HG03196 (cell line): ENCODE results near the gene OSBPL9.
"Not testable (repeated sequence)": the region's sequence is repeated elsewhere in the genome, so short reads cannot be mapped to it uniquely, and the experiment has no call there.

ENCODE experiments used
- ATAC-seq: cut with Tn5 transposase; IDR thresholded peaks from one replicate; pipeline ENCODE4 v1.9.1; 2021; ENCODE audit not compliant: unreplicated experiment

The OSBPL9 gene

DNA sequence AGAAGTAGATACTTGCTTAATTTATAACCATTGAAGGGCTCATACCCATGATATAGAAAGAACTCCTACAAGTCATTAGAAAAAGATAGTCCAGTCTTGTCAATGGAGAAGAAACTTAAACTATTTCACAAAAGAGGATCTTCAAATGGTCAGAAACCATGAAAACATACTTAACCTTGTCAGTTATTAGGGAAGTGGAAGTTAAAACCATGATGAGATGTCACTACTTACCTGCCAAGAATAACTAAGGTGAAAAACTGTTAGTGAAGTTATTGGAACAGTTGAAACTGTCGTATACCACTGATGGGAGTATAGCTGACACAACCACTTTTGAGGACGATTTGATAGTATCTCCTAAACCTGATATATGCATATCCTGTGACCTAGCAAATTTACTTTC lies 46.8 kb downstream of the OSBPL9 start:
- ATAC-seq: no peak

DNA sequence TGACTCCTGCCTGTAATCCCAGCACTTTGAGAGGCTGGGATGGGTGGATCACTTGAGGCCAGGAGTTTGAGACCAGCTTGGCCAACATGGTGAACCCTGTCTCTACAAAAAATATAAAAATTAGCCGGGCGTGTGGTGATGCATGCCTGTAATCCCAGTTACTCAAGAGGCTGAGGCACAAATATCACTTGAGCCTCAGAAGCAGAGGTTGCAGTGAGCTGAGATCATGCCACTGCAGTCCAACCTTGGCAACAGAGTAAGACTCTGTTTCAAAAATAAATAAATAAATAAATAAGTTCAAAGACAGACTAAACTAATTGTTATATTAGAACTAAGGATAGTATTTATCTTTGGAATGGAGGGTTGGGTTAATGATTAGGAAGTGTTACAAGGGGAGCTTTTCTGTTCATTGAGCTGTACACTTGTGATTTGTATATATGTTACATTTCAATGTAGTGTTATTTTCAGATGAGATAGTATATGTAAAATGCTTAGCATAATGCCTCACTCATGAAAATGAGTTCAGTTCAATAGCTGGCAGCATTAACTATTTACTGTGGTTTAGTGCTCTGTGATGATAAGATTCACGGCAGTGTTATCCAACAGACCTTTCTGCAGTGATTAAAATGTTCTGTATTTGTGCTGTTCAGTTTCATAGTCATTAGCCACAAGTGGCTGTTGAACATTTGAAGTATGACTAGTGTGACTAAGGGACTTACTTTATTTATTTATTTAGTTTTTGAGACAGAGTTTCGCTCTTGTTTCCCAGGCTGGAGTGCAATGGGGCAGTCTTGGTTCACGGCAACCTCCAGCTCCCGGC lies 47.7 kb downstream of the OSBPL9 start:
- ATAC-seq: no peak

DNA sequence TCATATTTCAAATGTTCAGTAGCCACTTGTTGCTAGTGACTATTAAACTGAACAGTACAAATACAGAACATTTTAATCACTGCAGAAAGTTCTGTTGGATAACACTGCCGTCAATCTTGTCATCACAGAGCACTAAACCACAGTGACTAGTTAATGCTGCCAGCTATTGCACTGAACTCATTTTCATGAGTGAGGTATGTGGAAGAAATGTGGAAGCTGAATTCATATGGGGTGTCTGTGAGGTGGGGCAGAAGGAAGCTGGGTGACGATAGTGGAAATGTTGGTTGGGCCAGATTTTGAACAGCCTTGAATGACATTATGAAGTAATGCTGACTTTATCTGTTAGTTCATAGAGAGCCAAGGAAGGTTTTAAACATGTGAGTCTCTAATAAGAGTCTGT lies 49.6 kb downstream of the OSBPL9 start:
- ATAC-seq: no peak

DNA sequence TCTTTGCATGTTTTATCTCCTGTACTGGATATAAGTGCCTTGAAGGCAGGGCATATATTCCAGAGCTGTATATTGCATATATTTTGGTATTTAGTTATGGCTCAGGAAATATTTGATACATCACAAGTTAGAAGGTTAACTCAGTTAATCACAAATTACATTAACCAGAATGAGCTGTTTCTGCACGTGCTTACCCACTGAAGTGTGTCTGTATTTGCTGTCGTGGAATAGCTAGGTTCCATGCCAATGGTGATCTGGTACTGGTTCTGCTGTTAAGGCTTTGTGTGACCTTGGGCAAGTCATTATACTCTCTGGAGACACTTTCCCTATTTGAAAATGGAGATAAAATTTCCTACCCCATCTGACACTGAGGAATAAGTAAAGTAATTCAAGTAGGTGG lies 50.7 kb downstream of the OSBPL9 start:
- no peak for ATAC-seq

DNA sequence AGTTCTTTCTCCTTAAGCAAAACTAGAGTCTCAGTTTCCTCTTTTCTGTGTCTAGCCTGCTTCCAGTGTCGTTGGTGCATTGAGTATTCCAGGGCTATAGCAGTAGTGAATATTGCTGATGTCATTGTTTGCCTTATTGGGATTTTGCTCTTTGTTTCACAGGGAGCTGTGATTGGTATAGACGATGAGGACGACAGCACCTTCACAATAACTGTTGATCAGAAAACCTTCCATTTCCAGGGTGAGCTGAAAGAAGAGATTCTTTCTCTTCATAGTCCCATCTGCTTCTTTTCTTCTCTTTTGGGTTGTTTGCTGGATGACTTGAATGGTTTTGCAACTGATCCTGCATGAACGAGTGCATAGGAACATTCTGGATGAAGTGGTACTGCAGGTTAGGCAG lies 52.4 kb downstream of the OSBPL9 start:
- ATAC-seq: no peak

DNA sequence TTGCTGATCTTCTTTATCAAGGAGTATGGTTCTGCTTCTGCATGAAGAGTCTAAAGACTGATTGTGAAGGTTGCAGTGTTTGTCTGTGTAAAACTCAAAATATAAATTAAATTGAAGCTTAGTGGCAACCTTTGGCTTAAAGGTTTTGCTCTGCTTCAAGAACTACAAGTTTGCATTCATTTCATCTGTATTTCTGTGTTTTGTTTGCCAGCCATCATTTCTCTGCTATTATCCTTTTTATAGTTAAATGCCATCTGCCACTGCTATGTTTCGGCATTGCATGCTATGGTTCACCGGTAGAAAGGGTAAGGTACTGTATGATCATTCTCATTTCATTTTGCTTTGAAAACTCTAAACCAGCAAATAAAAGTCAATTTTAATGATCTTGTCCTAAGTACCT lies 52.9 kb downstream of the OSBPL9 start:
- ATAC-seq: no peak

DNA sequence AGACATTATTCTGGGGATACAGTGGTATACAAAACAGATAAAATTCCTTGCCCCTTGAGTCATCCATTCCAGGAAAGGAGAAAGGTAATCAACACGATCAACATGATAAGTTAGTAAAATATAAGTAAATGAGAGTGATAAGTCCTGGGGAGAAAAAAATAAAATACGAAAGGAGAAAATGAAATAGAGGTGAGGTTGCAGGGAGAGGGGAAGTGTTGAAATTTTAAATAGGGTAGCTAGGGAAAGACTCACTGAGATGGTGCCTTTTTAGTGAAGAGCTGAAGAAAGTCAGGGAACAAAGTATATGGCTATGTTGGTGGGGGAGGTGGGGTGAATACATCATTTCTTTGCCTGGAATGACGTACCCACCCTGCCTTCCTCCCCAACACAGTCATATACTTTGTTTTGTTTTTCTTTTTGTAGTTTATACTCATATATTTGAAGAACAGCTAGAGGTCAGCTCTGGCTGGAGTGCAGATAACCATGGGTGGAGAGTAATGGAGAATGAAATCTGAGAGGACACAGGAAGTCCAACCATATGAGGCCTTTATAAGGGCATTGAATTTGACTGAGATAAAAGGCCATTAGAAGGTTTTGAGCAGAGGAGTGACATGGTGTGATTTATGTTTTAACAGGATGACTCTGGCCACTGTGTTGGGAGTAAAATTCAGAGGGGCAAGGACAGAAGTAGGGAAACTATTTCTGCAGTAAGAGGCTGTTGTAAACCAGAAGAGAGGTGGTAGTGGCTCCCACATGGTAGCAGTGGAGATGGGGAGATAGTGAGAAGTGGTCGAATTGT lies 54.8 kb downstream of the OSBPL9 start:
- no peak for ATAC-seq

DNA sequence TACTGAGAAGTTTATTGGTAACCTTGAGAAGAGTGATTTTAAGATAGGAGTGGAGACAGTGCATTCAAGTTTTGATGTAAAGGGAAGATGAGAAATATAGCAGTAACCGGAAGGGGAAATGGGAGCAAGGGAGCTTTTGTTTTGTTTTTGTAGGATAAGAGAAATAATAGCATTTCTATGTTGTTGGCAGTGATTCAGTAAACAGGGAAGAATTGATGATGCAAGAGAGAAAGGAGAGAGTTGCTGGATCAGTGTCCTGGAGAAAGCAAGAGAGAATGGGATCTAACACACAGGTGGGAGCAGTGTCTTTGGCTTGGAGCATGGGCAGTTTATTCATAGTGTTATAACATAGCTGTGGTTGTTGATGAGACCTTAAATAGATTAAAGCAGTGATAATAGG lies 56.4 kb downstream of the OSBPL9 start:
- no peak for ATAC-seq

DNA sequence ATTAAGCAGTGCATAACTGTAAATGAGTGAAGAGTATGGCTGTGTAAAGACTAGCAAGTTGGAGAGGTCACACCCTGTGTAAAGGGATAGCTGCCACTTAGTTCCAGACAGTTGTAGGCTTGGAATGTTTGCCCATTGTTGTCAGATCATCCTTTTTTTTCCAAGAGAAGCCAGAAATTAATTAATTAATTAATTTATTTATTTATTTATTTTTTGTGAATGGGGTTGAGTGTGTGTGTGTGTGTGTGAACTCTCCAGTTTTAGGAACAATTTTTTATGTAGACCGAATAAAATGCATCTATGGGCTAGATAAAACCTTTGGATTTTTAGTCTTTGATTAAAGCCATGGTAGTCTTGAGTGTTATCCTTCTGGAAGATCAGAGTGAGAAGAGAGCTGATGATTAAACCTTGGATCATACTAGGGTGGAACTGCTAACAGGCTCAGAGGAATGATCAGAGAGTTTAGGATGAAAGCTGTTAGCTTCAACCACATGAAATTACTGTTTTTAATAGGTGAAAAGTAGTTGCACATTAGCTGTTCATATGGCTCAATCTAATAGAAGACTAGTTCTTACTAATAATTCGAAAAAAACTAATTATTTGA lies 58.4 kb downstream of the OSBPL9 start:
- ATAC-seq: no peak

DNA sequence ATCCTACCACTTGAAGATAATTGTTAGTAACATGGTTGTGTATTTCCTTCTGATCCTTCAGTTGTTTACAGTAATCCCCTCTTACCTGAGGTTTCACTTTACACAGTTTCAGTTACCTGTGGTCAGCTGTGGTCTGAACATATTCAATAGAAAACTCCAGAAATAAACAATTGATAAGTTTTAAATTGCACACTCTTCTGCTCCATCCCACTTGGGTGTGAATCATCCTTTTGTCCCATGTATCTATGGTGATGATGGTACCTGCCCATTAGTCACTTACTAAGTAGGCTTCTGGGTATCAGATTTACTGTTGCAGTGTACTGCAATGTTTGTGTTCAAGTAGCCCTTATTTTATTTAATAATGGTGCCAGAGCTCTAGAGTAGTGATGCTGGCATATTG lies 62.5 kb downstream of the OSBPL9 start:
- peak; percentile 50 for ATAC-seq

DNA sequence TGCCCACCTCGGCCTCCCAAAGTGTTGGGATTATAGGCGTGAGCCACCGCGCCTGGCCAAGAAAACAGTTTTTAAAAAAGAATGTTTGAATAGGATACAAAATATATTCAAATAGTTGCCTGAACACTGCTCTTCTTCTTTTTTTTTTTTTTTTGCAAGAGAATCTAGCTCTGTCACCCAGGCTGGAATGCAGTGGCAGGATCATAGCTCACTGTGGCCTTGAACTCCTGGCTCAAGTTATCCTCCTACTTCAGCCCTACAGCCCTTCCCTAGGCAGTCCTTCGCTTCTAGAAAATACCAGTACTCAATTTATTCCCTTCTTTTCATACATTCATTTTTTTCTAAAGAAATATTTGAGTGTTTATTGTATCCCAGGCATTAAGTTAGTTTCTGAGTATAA lies 67.9 kb downstream of the OSBPL9 start:
- no peak for ATAC-seq

DNA sequence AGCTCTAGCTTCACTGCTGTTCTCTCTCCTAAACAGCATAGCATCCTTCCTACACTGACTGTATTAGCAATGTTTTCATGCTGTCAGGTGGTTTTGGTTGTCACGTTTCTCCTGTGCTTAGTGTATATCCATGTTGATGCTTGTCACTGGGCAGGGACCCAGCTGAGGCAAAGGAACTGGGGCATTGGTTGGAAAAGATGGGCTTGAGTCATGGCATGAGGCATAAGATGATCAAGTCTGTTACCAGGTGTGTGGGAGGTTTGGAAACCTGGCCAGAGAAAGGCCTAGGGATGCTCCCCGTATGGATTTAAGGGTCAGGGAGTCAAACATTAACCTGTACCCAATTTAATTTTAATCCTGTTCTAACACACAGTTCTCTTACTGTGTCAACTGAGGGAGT lies 69.6 kb downstream of the OSBPL9 start:
- ATAC-seq: no peak

DNA sequence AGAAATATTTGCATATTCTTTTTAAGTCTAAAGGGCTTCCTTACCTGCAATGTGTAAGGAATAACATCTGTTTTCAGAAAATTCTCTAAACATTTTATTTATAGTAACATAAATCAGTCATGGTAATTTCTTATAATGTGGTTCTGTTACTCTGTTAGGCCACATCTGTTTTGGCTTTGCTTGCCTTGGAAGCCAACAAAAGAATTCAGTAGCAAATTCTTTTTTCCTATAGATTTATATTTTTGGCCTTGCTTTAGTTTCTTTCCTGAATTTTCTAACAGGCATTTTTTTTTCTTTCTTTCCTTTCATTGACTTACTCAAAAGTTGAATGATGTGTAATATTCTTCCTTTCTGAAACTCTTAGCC lies 72.2 kb downstream of the OSBPL9 start:
- no peak for ATAC-seq

DNA sequence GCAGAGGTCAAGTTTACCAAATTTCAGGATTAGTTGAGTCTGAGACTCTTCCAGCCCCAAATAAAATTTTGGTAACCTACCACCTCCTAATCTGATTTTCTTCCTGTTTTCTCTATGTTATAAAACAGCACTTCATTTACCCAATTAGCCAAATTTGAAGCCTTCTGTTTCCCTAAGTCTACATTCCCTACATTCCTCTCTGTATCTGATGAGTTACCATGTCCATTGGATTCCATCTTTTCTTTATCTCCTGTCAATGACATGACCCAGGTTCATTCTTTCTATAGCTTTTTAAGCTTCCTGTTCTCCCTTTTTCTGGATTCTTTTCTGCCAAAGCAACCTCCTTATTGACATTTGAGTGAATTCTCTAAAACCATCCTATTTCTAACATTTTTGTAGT lies 72.8 kb downstream of the OSBPL9 start:
- no peak for ATAC-seq

DNA sequence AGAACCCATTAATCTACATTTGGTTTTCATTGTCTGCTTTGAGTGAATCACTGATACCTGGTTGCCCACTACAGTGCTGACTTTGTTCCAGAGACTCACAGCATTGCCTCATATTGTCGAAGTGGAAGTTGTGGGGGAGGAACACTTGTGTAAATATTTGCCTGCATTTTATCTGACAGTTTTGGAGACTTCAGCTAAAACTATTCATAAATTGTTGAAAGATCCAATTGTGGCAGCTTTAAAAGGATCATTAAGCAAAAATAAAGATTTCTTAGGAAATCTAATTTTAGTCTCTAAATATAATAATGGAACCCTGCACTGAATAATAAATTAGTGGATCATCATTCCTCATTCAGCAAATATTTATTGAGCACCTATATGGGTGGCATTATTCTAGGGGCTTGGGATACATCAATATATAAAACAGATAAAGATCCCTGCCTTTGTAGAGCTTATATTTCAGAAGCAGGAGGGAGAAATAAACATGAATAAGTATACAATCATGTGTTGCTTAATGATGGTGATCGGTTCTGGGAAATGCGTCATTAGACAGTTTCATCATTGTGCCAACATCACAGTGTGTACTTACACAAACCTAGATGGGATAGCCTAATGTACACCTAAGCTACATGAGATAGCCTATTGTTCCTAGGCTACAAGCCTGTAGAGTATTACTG lies 73.5 kb downstream of the OSBPL9 start:
- no peak for ATAC-seq

DNA sequence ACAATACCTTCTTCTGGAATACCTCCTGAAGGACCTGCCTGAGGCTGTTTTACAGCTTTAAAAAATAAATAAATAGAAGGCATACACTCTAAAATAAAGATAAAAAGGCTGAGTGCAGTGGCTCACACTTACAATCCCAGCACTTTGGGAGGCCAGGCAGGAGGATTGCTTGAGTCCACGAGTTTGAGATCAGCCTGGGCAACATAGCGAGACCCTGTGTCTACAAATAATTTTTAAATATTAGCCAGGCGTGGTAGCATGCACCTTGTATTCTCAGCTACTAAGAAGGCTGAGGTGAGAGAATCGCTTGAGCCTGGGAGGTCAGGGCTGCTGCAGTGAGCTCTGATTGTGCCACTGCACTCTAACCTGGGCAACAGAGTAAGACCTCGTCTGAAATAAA lies 75.0 kb downstream of the OSBPL9 start:
- no peak for ATAC-seq

DNA sequence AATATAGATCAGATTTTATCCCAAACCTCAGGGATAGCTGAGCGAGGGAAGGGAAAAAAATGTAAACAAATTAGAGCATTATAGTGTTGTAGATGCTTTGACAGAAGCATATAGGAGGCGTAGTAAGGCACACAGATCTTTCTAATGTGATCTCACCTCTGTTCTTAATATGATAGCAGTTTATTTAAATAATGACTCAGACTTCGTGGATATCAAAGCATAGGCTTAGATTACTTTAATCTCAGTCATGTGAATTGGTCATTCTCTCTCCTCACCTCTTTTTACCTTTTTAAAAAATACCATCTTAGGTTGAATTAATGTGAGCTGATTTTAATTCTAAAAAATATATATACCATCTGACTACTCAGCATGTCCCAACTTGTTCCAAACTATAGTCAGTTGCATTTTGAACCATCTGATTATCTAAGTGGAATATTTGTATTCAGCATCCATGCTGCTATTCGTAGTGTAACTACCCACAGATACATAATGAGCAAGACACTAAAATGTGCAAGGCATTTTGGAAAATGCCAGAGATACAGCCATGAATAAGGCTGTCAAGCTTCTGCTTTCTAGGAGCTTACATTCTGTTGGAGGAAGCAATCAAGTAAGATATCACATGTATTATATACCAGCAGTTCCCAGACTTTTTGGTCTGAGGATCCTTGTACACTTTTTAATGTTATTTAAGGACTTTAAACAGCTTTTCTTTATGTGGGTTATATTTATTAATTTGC lies 76.7 kb downstream of the OSBPL9 start:
- ATAC-seq: no peak

DNA sequence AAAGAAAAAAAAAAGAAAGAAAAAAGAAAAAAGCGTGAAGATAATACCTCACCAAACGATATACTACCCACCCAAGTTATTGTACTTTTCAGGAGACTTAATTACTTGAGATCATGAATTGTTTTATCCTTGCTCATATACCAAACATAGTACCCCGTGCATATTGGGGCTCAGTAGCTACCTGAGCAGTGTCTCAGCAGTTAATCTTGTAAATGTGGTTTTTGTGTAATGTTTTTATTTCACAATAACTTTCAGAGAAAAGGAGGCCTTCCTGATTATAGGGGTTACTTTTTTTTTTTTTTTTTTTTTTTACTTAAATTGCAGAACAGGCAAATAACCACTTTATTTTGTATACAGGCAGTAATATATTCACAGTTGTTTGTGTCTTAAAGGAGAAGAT lies 80.3 kb downstream of the OSBPL9 start:
- ATAC-seq: no peak

DNA sequence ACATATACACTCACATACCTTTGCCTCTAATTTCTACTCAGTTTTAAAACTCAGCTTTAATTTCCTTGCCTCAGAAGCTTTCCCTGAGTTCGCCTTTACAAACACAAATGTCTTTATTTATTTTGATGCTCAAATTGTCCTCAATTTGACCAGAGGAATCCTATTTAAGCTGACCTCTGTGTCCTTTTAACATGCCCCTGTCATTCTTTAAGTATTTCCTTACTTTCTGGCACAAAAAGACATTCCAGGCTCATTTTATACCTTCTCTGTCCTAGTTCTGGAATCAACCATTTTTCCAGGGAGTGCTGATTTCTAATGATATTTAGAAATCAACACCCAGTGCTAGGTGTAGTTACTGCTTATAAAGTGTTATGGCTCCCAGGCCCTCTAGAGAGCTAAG lies 82.5 kb downstream of the OSBPL9 start:
- ATAC-seq: no peak

DNA sequence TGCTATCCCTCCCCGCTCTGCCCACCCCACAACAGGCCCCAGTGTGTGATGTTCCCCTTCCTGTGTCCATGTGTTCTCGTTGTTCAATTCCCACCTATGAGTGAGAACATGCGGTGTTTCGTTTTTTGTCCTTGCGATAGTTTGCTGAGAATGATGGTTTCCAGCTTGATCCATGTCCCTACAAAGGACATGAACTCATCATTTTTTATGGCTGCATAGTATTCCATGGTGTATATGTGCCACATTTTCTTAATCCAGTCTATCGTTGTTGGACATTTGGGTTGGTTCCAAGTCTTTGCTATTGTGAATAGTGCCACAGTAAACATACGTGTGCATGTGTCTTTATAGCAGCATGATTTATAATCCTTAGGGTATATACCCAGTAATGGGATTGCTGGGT lies 84.9 kb downstream of the OSBPL9 start:
- not testable (repeated sequence) for ATAC-seq

DNA sequence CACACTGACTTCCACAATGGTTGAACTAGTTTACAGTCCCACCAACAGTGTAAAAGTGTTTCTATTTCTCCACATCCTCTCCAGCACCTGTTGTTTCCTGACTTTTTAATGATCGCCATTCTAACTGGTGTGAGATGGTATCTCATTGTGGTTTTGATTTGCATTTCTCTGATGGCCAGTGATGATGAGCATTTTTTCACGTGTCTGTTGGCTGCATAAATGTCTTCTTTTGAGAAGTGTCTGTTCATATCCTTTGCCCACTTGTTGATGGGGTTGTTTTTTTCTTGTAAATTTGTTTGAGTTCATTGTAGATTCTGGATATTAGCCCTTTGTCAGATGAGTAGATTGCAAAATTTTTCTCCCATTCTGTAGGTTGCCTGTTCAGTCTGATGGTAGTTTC lies 85.3 kb downstream of the OSBPL9 start:
- not testable (repeated sequence) for ATAC-seq
